A549 (cell line): ENCODE measurements around the gene THOC1. TPM values are rescaled to one million over a fixed set of nuclear protein-coding genes. Genes with fewer than 3 reads are reported as not detected.

Experiments
- ATAC-seq, 2 experiments: fragments of 200-7000 bp in 1 of 2; fragments of >200 bp in 1 of 2; cut with Nextera tagmentation in 1 of 2; cut with Tn5 transposase in 1 of 2; 3 replicates each; pipeline versions ENCODE4 v1.8.0 to v1.9.1; 2018 to 2020; ENCODE audit warnings: mild to moderate bottlenecking in 1 of 2, moderate library complexity in 1 of 2
- CTCF ChIA-PET: fragments of 300-600 bp; sonication (Branson Sonifier 250); formaldehyde crosslinking; extraction: SDS; loops from one replicate; lab custom pipeline; 2021; ENCODE audit warnings: antibody characterized with exemption, inconsistent platforms; lab: Yijun Ruan, JAX
- POLR2A ChIA-PET: fragments of 350-600 bp; formaldehyde crosslinking; extraction: SDS; loops from one replicate; lab custom pipeline; 2021; ENCODE audit warnings: antibody characterized with exemption, inconsistent platforms; lab: Yijun Ruan, JAX
- DNase-seq, 2 experiments: peaks; one replicate each; pipeline versions ENCODE4 v3.0.0 to v3.0.0-alpha.2; 2011 to 2016; ENCODE audit warnings: low read depth in 1 of 2, low spot score in 1 of 2
- FAIRE-seq: peaks from 2 replicates; lab custom pipeline; 2011; peaks lifted over from hg19 to GRCh38; lab: Jason Lieb, UNC
- H3K27ac ChIP-seq, 2 experiments: fragments of >200 bp; sonication (Bioruptor Twin); formaldehyde crosslinking; 3 replicates each; pipeline ENCODE4 v1.5.1; 2016 to 2017
- H3K4me1 ChIP-seq: fragments of >200 bp; sonication (Bioruptor Twin); formaldehyde crosslinking; 3 replicates; pipeline ENCODE4 v1.6.1; 2016
- H3K4me2 ChIP-seq: fragments of >200 bp; sonication (Bioruptor Twin); formaldehyde crosslinking; 3 replicates; pipeline ENCODE4 v1.6.1; 2016
- H3K4me3 ChIP-seq: fragments of >200 bp; sonication (Bioruptor Twin); formaldehyde crosslinking; 3 replicates; pipeline ENCODE4 v1.5.1; 2016
- H3K9me3 ChIP-seq: fragments of >200 bp; sonication (Bioruptor Twin); formaldehyde crosslinking; 3 replicates; pipeline ENCODE4 v1.6.1; 2016
- ATOH8 ChIP-seq: fragments of 250-450 bp; sonication (Bioruptor Pico); IDR thresholded peaks from 2 replicates; pipeline ENCODE4 v1.5.0; 2020; ENCODE audit warnings: low read depth, mild to moderate bottlenecking, moderate library complexity
- CBX2 ChIP-seq: fragments of 200-600 bp; sonication (generic); IDR thresholded peaks from 2 replicates; pipeline ENCODE4 v1.6.1; 2016; ENCODE audit warnings: low read depth, mild to moderate bottlenecking, borderline replicate concordance
- CBX8 ChIP-seq: fragments of 200-600 bp; sonication (generic); IDR thresholded peaks from 2 replicates; pipeline ENCODE4 v1.6.1; 2016
- CEBPB ChIP-seq, 2 experiments: fragments of >200 bp in 1 of 2; sonication (Bioruptor Twin) in 1 of 2; formaldehyde crosslinking in 1 of 2; IDR thresholded peaks; 2 replicates each; pipeline ENCODE4 v1.6.1; 2012 to 2016
- CHD2 ChIP-seq: fragments of 150-350 bp; IDR thresholded peaks from 2 replicates; pipeline ENCODE4 v1.6.1; 2014; ENCODE audit warnings: low read length; ENCODE audit not compliant: partially characterized antibody
- CHD4 ChIP-seq: fragments of 200-600 bp; sonication (generic); IDR thresholded peaks from 2 replicates; pipeline ENCODE4 v1.6.1; 2016; ENCODE audit warnings: antibody characterized with exemption, mild to moderate bottlenecking, borderline replicate concordance
- CTCF ChIP-seq: fragments of >200 bp; sonication (Bioruptor Twin); formaldehyde crosslinking; IDR thresholded peaks from 3 replicates; pipeline ENCODE4 v1.5.1; 2016
- EHF ChIP-seq: fragments of 250-450 bp; sonication (Bioruptor Pico); IDR thresholded peaks from 2 replicates; pipeline ENCODE4 v1.5.0; 2020; ENCODE audit warnings: mild to moderate bottlenecking
- FOSB ChIP-seq: fragments of 250-450 bp; sonication (Bioruptor Pico); IDR thresholded peaks from 2 replicates; pipeline ENCODE4 v1.5.0; 2020; ENCODE audit warnings: mild to moderate bottlenecking, moderate library complexity
- FOSL2 ChIP-seq, 2 experiments: fragments of 450-650 bp in 1 of 2; fragments of >200 bp in 1 of 2; sonication (Bioruptor Twin) in 1 of 2; formaldehyde crosslinking; IDR thresholded peaks; 2 replicates each; pipeline versions ENCODE4 v1.5.0 to v1.6.1; 2016 to 2020; ENCODE audit warnings: mild to moderate bottlenecking in 1 of 2, moderate library complexity in 1 of 2
- FOXS1 ChIP-seq: fragments of 250-450 bp; sonication (Bioruptor Pico); IDR thresholded peaks from 2 replicates; pipeline ENCODE4 v1.5.0; 2020; ENCODE audit warnings: mild to moderate bottlenecking, moderate library complexity
- GATA3 ChIP-seq: IDR thresholded peaks from 2 replicates; pipeline ENCODE4 v1.6.1; 2012; ENCODE audit warnings: borderline replicate concordance
- HDAC2 ChIP-seq: fragments of 200-600 bp; sonication (generic); IDR thresholded peaks from 2 replicates; pipeline ENCODE4 v1.6.1; 2016
- JUN ChIP-seq, 2 experiments: fragments of >200 bp; sonication (Bioruptor Twin); formaldehyde crosslinking; IDR thresholded peaks; 2 replicates in 1 of 2; 3 replicates in 1 of 2; pipeline ENCODE4 v1.6.1; 2016 to 2017
- JUNB ChIP-seq: fragments of >200 bp; sonication (Bioruptor Twin); formaldehyde crosslinking; IDR thresholded peaks from 2 replicates; pipeline ENCODE4 v1.6.1; 2016
- KDM1A ChIP-seq: fragments of 200-600 bp; sonication (generic); IDR thresholded peaks from 2 replicates; pipeline ENCODE4 v1.6.1; 2016; ENCODE audit warnings: low read depth, mild to moderate bottlenecking
- MAFK ChIP-seq: fragments of 450-650 bp; IDR thresholded peaks from 2 replicates; pipeline ENCODE4 v1.6.1; 2014; ENCODE audit not compliant: partially characterized antibody
- NFE2L2 ChIP-seq: fragments of 150-350 bp; conservative IDR thresholded peaks from 2 replicates; pipeline ENCODE4 v1.6.1; 2014; ENCODE audit warnings: low read length
- NPAS2 ChIP-seq: fragments of 250-450 bp; sonication (Bioruptor Pico); IDR thresholded peaks from 2 replicates; pipeline ENCODE4 v1.8.0; 2022; ENCODE audit warnings: mild to moderate bottlenecking, moderate library complexity, borderline replicate concordance
- RCOR1 ChIP-seq: fragments of 150-350 bp; IDR thresholded peaks from 2 replicates; pipeline ENCODE4 v1.6.1; 2014; ENCODE audit warnings: antibody characterized with exemption, low read length, low read depth
- RNF2 ChIP-seq: fragments of 200-600 bp; sonication (generic); IDR thresholded peaks from 2 replicates; pipeline ENCODE4 v1.6.1; 2016; ENCODE audit warnings: low read depth, mild to moderate bottlenecking, antibody characterized with exemption, moderate library complexity, borderline replicate concordance
- SMC3 ChIP-seq: fragments of >200 bp; sonication (Bioruptor Twin); formaldehyde crosslinking; IDR thresholded peaks from 3 replicates; pipeline ENCODE4 v1.6.1; 2018; ENCODE audit warnings: inconsistent platforms
- TFCP2L1 ChIP-seq: fragments of 250-450 bp; sonication (Bioruptor Pico); IDR thresholded peaks from 2 replicates; pipeline ENCODE4 v1.5.0; 2021; ENCODE audit warnings: mild to moderate bottlenecking
- ZC3H11A ChIP-seq: fragments of 450-650 bp; IDR thresholded peaks from 2 replicates; pipeline ENCODE4 v1.6.1; 2014; ENCODE audit warnings: antibody characterized with exemption, mild to moderate bottlenecking
- ZNF302 ChIP-seq: fragments of 250-450 bp; sonication (Bioruptor Pico); IDR thresholded peaks from 2 replicates; pipeline ENCODE4 v1.9.0; 2021; ENCODE audit warnings: inconsistent platforms, mild to moderate bottlenecking, moderate library complexity
- WGBS: methylation state at CpG from one replicate; pipeline ENCODE4 v1.1.6; 2017; ENCODE audit errors: missing lambda C conversion rate; 5-methylcytosine and 5-hydroxymethylcytosine counted together
- polyA plus RNA-seq, 4 experiments: library from polyadenylated mRNA; depleted of rRNA in 3 of 4; stranded (reverse); fragments of >200 nt; fragmentation: RNase III in 1 of 4; extraction: RNeasy Plus Mini Kit Qiagen cat#74134 plus additional on column Dnase treatment in 1 of 4; gene quantifications; 2 replicates in 3 of 4; 3 replicates in 1 of 4; pipeline ENCODE4 v1.2.3, GENCODE V29; 2011 to 2017
- TF ChIP-seq, protein P1 (sequence below): IDR thresholded peaks from 2 replicates; pipeline ENCODE4 v1.6.1; 2012
- TF ChIP-seq, protein P2 (sequence below): IDR thresholded peaks from 2 replicates; pipeline ENCODE4 v1.6.1; 2012; ENCODE audit warnings: low read depth, borderline replicate concordance

THOC1 gene
- polyA plus RNA-seq, 2 of the 4 experiments (the other 2 are of a cell fraction): 31.2 to 62.6 TPM

GRCh38 chr18:227374-227773 lies 40.5 kb downstream of the THOC1 start:
- CTCF ChIA-PET: no interaction called here
- WGBS: 88% methylated on average over 6 of the region's 6 CpGs
- POLR2A ChIA-PET: no interaction called here

GRCh38 chr18:225745-226144 lies 42.1 kb downstream of the THOC1 start:
- POLR2A ChIA-PET: no interaction called here

More at GRCh38 chr18:227374-227773, 40.5 kb downstream of the THOC1 start:
- FAIRE-seq: no peak
- H3K4me3 ChIP-seq: no peak overlapping the region
- no peak overlapping the region for H3K4me2 ChIP-seq
- H3K27ac ChIP-seq: no peak overlapping the region
- no peak for DNase-seq
- TF ChIP-seq CBX8: no peak
- TF ChIP-seq ZC3H11A: no peak
- no peak for TF ChIP-seq RCOR1
- TF ChIP-seq JUNB: no peak
- no peak for TF ChIP-seq RNF2
- no peak for TF ChIP-seq CHD4
- TF ChIP-seq ATOH8 (CRISPR knock-in tag): no peak
- no peak for TF ChIP-seq CEBPB (IDR thresholded peaks at IDR 0.05)
- no peak for TF ChIP-seq TFCP2L1
- TF ChIP-seq NPAS2 (CRISPR knock-in tag): no peak
- TF ChIP-seq MAFK: no peak
- TF ChIP-seq NFE2L2: no peak
- no peak for TF ChIP-seq HDAC2
- TF ChIP-seq KDM1A: no peak
- TF ChIP-seq SMC3: no peak
- TF ChIP-seq, protein P1, sequence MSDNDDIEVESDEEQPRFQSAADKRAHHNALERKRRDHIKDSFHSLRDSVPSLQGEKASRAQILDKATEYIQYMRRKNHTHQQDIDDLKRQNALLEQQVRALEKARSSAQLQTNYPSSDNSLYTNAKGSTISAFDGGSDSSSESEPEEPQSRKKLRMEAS: no peak
- no peak for TF ChIP-seq FOSB (CRISPR knock-in tag)
- TF ChIP-seq CTCF: no peak
- no peak for TF ChIP-seq GATA3
- no peaks in the 10 kb centered on the region for H3K4me1 ChIP-seq
- no peaks in the 10 kb centered on the region for H3K9me3 ChIP-seq
- ATAC-seq: no peak

More at GRCh38 chr18:225745-226144, 42.1 kb downstream of the THOC1 start:
- TF ChIP-seq ZC3H11A (no peak), EHF (no peak), CHD4 (no peak), CBX2 (no peak), FOSL2 (IDR thresholded peaks at IDR 0.05) (no peak), FOSL2 (CRISPR knock-in tag; IDR thresholded peaks at IDR 0.05) (no peak), JUN (IDR thresholded peaks at IDR 0.05) (no peak), CHD2 (no peak), CTCF (no peak), SMC3 (no peak), NFE2L2 (no peak), RNF2 (no peak), ZNF302 (CRISPR knock-in tag) (no peak), FOXS1 (no peak)
- TF ChIP-seq, protein P1: no peak
- TF ChIP-seq, protein P2, sequence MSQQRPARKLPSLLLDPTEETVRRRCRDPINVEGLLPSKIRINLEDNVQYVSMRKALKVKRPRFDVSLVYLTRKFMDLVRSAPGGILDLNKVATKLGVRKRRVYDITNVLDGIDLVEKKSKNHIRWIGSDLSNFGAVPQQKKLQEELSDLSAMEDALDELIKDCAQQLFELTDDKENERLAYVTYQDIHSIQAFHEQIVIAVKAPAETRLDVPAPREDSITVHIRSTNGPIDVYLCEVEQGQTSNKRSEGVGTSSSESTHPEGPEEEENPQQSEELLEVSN: no peak
- WGBS: 89% methylated on average over 4 of the region's 4 CpGs
- Histone ChIP-seq H3K4me3 (no peak overlapping the region), H3K9me3 (no peaks in the 10 kb centered on the region), H3K4me2 (no peak overlapping the region), H3K4me1 (no peaks in the 10 kb centered on the region), H3K27ac (no peak overlapping the region)
- CTCF ChIA-PET: interaction anchor here (0.7 kb wide), 1 partner anchor 17 kb away, joined by 3 read pairs; no protein-coding TSS in a partner anchor
- FAIRE-seq: no peak
- no peak for DNase-seq
- ATAC-seq: no peak
